Activated naive CD4-positive, alpha-beta T cell treated with anti-CD3 and anti-CD28 coated beads, Interleukin-2, amount 10 ng/mL, durations not matched to agents 7 days and 5 days (primary cell): ENCODE data around the gene MSL3B.

Source experiments
- CTCF ChIA-PET: fragments of 350-600 bp; sonication (Branson Sonifier 250); formaldehyde crosslinking; loops from one replicate; lab custom pipeline; 2021; ENCODE audit warnings: antibody characterized with exemption; lab: Charles Lee
- DNase-seq: peaks from one replicate; pipeline ENCODE4 v3.0.0-alpha.2; 2020
- H3K27ac Mint-ChIP-seq: one replicate; pipeline ENCODE4 v1.8.0; 2021; ENCODE audit warnings: mild to moderate bottlenecking, moderate library complexity, mixed read lengths
- H3K27me3 Mint-ChIP-seq: one replicate; pipeline ENCODE4 v1.8.0; 2021; ENCODE audit warnings: mild to moderate bottlenecking, mixed read lengths
- H3K36me3 Mint-ChIP-seq: one replicate; pipeline ENCODE4 v1.8.0; 2021; ENCODE audit warnings: mixed read lengths
- H3K4me1 Mint-ChIP-seq: one replicate; pipeline ENCODE4 v1.8.0; 2021; ENCODE audit warnings: mixed read lengths
- H3K4me3 Mint-ChIP-seq: one replicate; pipeline ENCODE4 v1.8.0; 2021; ENCODE audit warnings: mild to moderate bottlenecking, moderate library complexity, mixed read lengths
- H3K9me3 Mint-ChIP-seq: one replicate; pipeline ENCODE4 v1.8.0; 2021; ENCODE audit warnings: mixed read lengths

The MSL3B gene

GRCh38 chr2:233835230-233836186 is 32.7 kb downstream of the MSL3B start:
- Mint-ChIP-seq H3K9me3 (no peaks in the 10 kb centered on the region), H3K4me3 (no peak overlapping the region), H3K27ac (no peak overlapping the region), H3K36me3 (peaks cover 67% of the 10 kb centered on the region), H3K4me1 (peaks cover 33% of the 10 kb centered on the region), H3K27me3 (no peaks in the 10 kb centered on the region)
- peak; percentile 14 for DNase-seq
- CTCF ChIA-PET, result no interaction called here

GRCh38 chr2:233833345-233833744 is 34.8 kb downstream of the MSL3B start:
- Mint-ChIP-seq H3K9me3 (no peaks in the 10 kb centered on the region), H3K4me1 (peaks cover 13% of the 10 kb centered on the region), H3K27me3 (no peaks in the 10 kb centered on the region), H3K27ac (no peak overlapping the region), H3K36me3 (peaks cover 47% of the 10 kb centered on the region), H3K4me3 (no peak overlapping the region)
- CTCF ChIA-PET, result no interaction called here
- DNase-seq, result peak; percentile 10

DNA sequence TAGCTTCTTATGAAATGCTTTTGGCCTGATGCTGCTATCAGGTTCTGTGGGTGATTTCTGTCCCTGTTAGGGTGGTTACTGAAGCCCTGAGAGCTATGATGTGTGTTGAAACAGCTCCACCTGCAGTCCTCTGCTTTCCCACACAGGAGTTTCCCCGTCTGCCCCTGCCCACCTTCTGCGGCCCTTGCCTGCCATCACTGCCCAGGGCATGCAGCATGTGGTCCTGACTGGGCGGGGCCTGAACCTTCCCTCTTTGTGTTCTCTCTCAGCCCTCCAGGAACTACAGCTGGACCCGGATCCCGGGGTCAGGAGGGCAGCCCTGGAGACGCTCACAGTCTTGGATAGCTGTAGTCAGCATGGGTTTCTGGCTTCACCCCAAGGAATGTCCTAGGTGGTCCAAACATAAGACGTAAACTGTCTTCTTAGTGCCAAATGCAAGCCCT is 35.3 kb downstream of the MSL3B start:
- peak; percentile 16 for DNase-seq
- no peak overlapping the region for H3K27ac Mint-ChIP-seq
- H3K27me3 Mint-ChIP-seq, result no peaks in the 10 kb centered on the region
- H3K4me1 Mint-ChIP-seq, result peaks cover 8% of the 10 kb centered on the region
- H3K4me3 Mint-ChIP-seq, result no peak overlapping the region
- CTCF ChIA-PET, result no interaction called here
- no peaks in the 10 kb centered on the region for H3K9me3 Mint-ChIP-seq
- peaks cover 42% of the 10 kb centered on the region for H3K36me3 Mint-ChIP-seq

GRCh38 chr2:233832414-233832813 is 35.8 kb downstream of the MSL3B start:
- no peak overlapping the region for H3K4me3 Mint-ChIP-seq
- peaks cover 5% of the 10 kb centered on the region for H3K4me1 Mint-ChIP-seq
- peaks cover 38% of the 10 kb centered on the region for H3K36me3 Mint-ChIP-seq
- no peaks in the 10 kb centered on the region for H3K27me3 Mint-ChIP-seq
- CTCF ChIA-PET, result no interaction called here
- H3K9me3 Mint-ChIP-seq, result no peaks in the 10 kb centered on the region
- H3K27ac Mint-ChIP-seq, result no peak overlapping the region
- no peak for DNase-seq

DNA sequence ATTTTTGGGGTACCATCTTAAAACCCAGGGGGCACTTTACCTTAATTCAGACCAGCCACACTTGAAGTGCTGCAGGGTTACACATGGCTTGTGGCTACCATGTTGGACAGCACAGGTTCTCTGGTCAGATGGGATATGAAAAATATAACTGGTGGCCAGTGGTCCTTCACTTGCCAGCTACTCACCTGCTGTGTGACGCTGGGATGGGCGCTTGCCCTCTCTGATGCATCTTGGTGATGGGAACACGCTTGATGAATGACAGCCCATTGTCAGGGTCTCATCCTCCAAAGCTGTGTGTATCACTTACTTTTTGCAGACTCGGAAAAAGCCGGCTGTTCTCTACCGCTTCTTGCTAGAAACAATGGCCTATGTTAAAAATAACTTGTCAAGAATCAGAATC is 36.3 kb downstream of the MSL3B start:
- no peak overlapping the region for H3K4me3 Mint-ChIP-seq
- H3K4me1 Mint-ChIP-seq, result peaks cover 2% of the 10 kb centered on the region
- H3K27me3 Mint-ChIP-seq, result no peaks in the 10 kb centered on the region
- peaks cover 35% of the 10 kb centered on the region for H3K36me3 Mint-ChIP-seq
- no peaks in the 10 kb centered on the region for H3K9me3 Mint-ChIP-seq
- H3K27ac Mint-ChIP-seq, result no peak overlapping the region
- CTCF ChIA-PET, result no interaction called here
- DNase-seq, result peak; percentile 18

- H3K27me3 Mint-ChIP-seq, result no peaks in the 10 kb centered on the region
- no peaks in the 10 kb centered on the region for H3K4me1 Mint-ChIP-seq
- CTCF ChIA-PET, result no interaction called here
- no peak overlapping the region for H3K4me3 Mint-ChIP-seq
- H3K9me3 Mint-ChIP-seq, result no peaks in the 10 kb centered on the region
- H3K27ac Mint-ChIP-seq, result no peak overlapping the region
- peaks cover 28% of the 10 kb centered on the region for H3K36me3 Mint-ChIP-seq
- peak; percentile 18 for DNase-seq
Measured at GRCh38 chr2:233831011-233831721, 37.0 kb downstream of the MSL3B start.

DNA sequence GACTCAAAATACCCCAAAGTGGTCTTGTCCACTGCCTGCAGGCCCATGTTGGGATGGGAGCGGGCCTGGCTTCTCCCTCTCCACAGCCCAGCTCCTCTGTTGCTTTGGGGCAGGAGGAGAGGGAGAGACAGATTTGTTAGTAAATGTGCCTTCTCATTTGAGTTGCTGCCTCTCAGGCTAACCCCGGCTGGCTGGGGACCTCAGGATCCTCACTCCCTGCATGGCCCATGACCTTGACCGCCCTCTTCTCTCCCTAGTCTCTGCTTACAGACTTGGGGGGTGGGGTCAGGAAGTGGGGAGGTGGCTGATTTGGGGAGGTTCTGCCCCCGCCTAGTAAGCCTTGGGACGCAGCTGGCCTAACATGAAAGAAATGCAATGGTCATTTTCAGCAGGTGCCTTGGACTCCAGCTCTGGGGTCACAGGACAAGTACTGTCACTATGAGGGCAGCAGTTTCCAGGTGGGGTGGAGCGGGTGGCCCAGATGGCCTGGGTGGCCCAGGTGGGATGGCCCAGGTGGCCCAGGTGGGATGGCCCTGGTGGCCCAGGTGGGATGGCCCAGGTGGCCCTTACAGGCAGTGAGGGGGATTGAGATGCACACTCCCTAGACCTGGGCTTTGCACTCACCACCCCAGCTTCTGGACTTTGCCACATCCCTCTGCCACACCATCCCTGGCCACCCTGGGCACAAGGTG is 37.9 kb downstream of the MSL3B start:
- peak; percentile 18 for DNase-seq
- peaks cover 19% of the 10 kb centered on the region for H3K36me3 Mint-ChIP-seq
- H3K4me3 Mint-ChIP-seq, result no peak overlapping the region
- H3K4me1 Mint-ChIP-seq, result no peaks in the 10 kb centered on the region
- H3K27ac Mint-ChIP-seq, result no peak overlapping the region
- H3K27me3 Mint-ChIP-seq, result peaks cover 4% of the 10 kb centered on the region
- H3K9me3 Mint-ChIP-seq, result no peaks in the 10 kb centered on the region
- CTCF ChIA-PET, result no interaction called here

- CTCF ChIA-PET, result no interaction called here
- H3K4me3 Mint-ChIP-seq, result no peak overlapping the region
- DNase-seq, result peak; percentile 12
- H3K36me3 Mint-ChIP-seq, result peaks cover 11% of the 10 kb centered on the region
- H3K9me3 Mint-ChIP-seq, result no peaks in the 10 kb centered on the region
- H3K27ac Mint-ChIP-seq, result no peak overlapping the region
- peaks cover 5% of the 10 kb centered on the region for H3K27me3 Mint-ChIP-seq
- H3K4me1 Mint-ChIP-seq, result no peaks in the 10 kb centered on the region
Measured at GRCh38 chr2:233829193-233830110, 38.7 kb downstream of the MSL3B start.

- Mint-ChIP-seq H3K36me3 (peaks cover 4% of the 10 kb centered on the region), H3K4me3 (no peak overlapping the region), H3K27me3 (peaks cover 11% of the 10 kb centered on the region), H3K9me3 (no peaks in the 10 kb centered on the region), H3K27ac (no peak overlapping the region), H3K4me1 (no peaks in the 10 kb centered on the region)
- DNase-seq, result peak; percentile 13
- CTCF ChIA-PET, result no interaction called here
Measured at GRCh38 chr2:233828546-233829192, 39.5 kb downstream of the MSL3B start.

- DNase-seq, result peak; percentile 3
- no peaks in the 10 kb centered on the region for H3K4me1 Mint-ChIP-seq
- no peak overlapping the region for H3K27ac Mint-ChIP-seq
- H3K27me3 Mint-ChIP-seq, result peaks cover 15% of the 10 kb centered on the region
- CTCF ChIA-PET, result no interaction called here
- no peaks in the 10 kb centered on the region for H3K36me3 Mint-ChIP-seq
- H3K9me3 Mint-ChIP-seq, result no peaks in the 10 kb centered on the region
- H3K4me3 Mint-ChIP-seq, result no peak overlapping the region
Measured at GRCh38 chr2:233824373-233824772, 43.8 kb downstream of the MSL3B start.

DNA sequence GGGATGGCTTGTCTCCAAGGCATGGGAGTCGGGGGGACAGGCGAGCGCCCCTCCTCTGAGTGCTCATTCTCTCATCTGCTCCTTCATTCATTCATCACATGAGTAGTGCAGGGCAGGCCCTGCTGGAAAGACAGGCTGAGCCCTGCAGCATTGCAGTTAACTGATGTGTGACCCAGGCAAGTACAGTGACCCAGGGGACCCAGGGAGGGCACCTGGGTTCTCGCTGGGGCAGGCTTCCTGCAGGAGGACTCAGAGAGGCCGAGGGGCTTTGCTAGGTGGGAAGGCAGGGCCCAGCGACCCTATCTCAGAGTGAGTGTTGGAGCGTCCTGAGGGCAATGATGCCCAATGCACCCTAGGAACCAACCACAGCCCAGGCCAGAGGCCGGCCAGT is 44.5 kb downstream of the MSL3B start:
- CTCF ChIA-PET, result no interaction called here
- peak; percentile 18 for DNase-seq
- H3K27me3 Mint-ChIP-seq, result peaks cover 15% of the 10 kb centered on the region

GRCh38 chr2:233822781-233823730 is 45.1 kb downstream of the MSL3B start:
- no peak overlapping the region for H3K4me3 Mint-ChIP-seq
- DNase-seq, result peak; percentile 19
- peaks cover 15% of the 10 kb centered on the region for H3K27me3 Mint-ChIP-seq
- H3K36me3 Mint-ChIP-seq, result no peaks in the 10 kb centered on the region
- H3K27ac Mint-ChIP-seq, result no peak overlapping the region
- H3K4me1 Mint-ChIP-seq, result no peaks in the 10 kb centered on the region
- CTCF ChIA-PET, result no interaction called here
- H3K9me3 Mint-ChIP-seq, result no peaks in the 10 kb centered on the region

More for the DNA sequence above, 44.5 kb downstream of the MSL3B start:
- no peaks in the 10 kb centered on the region for H3K9me3 Mint-ChIP-seq
- no peak overlapping the region for H3K4me3 Mint-ChIP-seq
- H3K36me3 Mint-ChIP-seq, result no peaks in the 10 kb centered on the region
- no peak overlapping the region for H3K27ac Mint-ChIP-seq
- H3K4me1 Mint-ChIP-seq, result no peaks in the 10 kb centered on the region
